Measurements from ENCODE around the gene ALK.

The ALK gene

DNA sequence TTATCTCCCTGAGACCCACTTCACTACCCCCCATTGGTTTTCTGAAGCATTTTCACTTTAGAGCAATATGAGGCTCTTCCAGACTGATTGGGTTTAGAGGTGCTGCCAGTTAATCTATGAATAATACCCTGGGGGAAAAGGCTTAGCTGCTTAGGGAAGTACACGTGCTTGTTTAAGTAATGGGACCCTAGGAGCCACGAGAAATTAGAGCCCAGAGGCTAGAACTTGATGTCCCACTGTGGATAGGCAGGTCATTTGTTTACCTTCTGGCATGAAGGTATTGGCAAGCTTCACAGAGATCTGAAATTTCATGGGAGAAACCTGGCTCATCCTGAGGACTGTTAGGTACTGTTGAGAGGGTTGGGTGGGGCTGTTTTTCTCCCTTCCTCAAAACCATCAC is 746.4 kb downstream of the ALK start:
- DNase-seq: no peak

DNA sequence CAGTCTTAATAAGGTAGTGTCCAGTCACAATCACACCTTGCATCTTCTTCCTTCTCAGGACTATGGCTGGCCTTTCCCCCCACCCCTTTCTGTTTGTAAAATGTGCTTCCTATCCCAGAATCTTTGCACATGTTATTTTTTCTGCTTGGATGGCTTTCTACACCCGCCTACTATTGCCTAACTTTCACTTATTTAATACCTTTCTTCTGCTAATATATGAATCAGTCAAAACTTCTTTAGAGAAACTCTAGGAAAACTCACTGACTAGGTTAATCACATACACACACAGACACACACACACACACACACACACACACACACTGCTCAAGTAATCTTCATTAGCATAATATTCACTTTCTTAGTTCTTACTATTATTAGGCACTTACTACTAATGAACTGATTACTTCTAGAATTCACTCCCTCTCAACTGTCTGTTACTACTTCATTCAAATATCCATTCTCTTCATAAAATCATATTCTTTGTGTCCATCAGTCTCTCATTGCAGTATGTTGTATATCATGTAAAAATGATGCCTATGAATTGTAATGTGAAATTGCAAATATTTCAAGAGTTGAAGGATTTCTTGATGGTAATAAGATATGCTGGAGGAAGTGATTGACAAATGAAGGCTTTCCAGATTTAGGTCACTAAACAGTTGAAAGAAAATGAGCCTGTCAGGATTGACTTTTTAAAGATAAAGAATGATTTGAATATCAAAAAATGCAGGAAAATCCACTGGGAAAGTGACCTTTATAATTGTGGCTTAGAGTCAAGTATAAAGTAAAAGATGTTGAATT is 754.9 kb downstream of the ALK start:
- DNase-seq: no peak

DNA sequence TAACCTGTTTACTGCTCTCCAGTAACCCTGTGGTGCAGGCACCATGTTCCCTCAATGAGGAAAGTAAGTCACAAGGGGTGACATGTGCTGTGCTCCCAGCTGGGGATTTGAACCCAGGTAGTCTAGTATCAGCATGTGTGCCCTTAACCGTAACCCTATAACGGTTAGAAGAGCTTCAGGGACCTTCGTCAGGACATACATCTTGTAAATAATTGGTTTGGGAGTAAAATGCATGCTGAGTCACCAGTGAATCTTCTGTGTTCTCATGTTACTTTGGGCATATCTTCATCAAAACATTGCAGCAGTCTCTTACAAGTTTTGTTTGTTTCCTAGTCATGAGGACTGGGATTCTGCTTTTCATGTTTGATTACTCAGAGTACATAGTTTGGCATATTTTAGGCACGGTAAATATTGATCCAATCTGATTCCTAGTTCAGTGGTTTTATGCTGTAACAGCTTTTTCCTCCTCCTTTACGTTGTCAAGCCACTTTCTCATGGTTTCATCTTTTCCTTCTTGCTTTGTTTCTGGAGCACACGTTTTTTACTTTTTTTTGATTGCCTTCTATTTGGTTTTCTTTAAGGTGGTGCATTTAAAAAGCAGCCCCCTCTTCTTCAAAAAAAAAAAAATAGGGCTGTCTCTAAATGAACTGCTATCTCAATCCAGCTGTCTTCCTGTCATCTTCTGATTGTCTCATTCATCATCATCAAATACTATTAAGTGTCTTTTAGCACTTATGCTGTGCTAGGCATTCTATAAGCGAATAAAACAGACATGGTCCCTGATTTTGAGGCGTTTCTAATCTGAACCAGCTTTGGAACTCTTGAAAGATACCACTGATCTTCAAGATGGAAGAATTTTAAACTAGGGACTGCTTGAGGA is 755.8 kb downstream of the ALK start:
- no peak for DNase-seq

DNA sequence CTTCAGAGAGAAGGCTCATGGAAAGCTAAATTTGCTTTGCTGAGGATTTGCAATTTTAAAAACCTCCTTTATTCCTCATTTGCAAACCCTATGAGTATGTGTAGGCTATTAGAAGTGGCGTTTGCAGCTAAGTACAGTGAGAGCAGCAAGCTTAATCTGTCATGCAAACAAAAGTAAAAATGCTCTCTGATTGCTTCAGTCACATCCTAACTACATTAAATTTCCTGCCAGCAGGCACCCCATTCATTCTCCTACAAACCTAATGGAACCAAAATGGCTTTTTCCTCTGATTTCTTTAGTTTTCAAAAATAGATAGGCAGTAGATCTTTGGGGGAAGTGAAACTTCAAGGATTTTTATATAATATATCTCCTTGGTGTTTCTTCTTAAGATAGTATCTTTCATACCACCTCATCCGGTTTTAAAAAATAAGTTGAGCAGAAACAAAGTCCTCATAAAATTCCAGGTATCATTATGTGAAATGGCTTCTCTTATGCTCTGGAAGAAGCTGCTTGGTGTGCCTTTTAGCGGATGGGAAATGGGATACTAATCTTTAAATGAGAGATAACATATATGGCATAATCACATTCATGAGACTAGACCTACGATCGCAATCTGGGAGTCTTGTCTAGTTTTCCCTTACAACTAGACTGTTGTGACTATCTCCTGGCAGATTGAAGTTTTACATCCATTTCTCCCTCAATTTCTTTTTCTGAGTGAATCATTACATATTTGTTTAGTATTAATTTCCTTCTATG is 757.1 kb downstream of the ALK start:
- no peak for DNase-seq

DNA sequence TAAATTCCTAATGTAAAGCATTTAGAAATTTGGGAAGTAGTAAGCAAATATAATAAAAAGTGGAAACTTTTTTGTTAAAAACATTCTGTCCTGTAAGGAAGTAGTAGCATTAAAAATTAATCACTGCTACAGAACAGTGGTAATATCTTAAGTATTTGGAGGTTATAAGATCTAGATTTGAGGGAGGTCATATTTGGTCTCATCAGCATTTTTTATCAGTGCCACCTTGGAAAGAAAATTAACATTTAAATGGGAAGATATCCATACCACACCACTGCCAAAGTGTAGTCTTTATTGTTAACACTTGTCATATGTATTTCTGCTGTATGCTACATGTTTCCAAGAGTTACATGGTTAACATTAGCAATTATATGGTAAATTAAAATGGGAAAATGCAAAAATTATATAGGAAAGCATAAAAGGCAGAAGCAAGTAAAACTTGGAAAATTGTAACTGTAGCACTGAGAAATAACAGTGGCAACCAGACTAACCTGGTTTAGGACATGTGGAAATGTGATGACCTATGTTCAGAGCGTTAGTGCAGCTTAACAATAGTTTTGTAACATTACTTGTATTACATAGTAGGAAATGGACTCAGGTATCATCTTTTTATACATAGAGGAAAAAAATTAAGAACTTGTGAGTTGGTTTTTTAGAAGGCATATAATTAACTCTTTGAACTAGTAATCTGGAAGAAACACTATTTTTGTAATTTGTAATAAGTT is 759.0 kb downstream of the ALK start:
- DNase-seq: no peak

DNA sequence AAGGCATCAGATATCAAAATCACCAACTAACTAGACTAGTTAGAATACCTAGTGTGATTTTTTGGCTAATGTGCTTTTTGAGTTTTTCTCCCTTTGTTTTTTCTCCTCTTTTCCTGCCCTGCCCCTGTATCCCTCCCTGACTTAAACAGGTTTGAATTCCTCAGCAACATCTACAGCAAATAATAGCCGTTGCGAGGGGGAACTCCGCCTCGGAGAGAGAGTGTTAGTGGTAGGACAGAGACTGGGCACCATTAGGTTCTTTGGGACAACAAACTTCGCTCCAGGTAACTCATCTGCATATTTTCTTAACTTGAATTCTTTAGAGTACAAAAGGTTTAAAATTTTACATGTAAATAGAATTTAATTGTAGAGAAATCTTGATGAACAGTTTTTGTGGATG is 761.2 kb downstream of the ALK start:
- DNase-seq: no peak

DNA sequence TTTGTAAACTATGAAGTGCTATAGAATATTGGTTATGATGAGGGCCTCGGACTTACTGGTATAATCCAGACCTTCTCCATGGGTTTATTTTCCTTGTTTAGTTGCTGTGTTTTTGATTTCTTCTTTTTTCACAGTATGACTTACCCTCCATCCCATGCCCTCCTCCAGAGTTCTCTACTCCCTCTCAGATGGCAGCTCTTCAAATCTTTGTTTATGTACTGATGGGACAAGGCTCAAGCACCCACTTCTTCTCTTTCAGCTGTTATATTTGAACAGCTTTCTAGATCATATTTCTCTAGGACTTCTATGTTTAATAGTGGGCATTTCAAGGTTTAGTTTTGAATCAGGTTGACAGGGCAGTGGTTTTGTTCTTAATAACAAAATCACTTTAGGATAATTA is 762.3 kb downstream of the ALK start:
- no peak for DNase-seq

DNA sequence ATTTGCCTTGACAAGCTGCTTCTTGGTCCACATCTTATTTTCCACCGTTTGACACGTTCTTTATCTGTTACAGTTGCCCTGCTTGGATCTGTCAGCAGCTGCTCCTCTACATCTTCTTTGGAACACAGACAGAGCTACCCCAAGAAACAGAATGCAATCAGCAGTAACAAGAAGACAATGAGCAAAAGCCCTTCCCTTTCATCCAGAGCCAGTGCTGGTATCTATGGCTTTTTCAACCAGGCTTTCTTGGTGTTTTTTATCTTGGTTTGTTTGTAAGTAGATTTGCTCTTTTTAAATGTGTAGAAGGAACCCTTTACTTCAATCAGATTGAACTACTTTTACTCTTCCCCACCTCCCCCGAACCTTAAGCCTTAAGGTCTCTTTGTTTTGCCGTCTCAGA is 764.3 kb downstream of the ALK start:
- DNase-seq: no peak

DNA sequence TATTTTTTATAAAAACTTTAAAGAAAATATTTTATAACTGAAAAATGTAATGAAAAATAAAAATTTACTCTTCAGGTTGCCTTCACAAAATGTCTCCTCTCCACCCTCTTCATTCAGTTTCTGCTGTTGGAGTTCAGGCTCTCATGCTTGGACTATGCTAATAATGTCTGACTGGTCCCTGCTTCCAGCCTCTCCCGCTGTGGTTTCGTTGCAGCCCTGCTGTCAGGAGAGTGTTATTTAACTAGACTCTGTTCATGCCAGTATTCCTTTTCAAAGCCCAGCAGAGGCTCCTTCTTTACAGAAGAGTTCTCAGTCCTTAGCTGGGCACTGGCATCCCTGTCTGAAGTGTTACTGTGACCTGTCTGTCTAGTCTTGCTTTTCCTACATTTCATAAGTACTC is 765.8 kb downstream of the ALK start:
- DNase-seq: no peak

DNA sequence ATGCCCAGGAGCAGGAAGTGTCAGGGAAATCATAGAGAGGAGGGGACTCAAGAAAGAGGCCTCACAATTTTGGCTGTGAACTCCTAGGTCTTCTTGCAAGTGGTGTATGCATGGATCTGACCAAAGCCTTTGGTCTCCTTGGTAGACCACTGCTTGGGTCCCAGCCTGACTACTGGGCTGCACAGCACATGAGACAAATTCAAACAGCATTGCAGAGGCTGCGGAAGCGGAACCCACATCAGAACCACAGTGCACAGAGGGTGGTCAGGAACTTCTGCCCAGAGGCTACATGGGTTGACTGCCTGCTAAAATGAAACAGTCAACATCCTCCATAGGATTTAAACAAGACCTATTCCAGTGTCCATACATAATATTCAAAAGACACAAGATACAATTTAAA is 766.8 kb downstream of the ALK start:
- no peak for DNase-seq

DNA sequence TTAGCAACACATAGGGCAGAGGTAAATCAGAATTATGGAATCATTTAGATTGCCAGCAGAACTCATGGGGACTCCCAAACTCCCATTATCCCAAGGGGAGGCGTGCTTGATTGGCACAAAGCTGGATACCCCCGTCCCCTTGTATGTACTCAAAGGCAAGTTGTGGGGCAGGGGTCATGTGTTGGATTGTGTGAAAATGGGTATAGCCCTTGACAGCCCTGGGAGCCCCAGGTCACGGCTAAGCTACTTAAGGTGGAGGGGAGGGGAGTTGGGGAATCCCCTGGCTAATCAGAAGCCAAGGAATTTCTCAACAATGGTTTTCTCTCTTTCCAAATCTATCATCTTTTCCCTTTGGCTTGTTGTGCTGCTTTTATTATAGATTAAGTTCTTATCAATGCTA is 773.4 kb downstream of the ALK start:
- DNase-seq: no peak

DNA sequence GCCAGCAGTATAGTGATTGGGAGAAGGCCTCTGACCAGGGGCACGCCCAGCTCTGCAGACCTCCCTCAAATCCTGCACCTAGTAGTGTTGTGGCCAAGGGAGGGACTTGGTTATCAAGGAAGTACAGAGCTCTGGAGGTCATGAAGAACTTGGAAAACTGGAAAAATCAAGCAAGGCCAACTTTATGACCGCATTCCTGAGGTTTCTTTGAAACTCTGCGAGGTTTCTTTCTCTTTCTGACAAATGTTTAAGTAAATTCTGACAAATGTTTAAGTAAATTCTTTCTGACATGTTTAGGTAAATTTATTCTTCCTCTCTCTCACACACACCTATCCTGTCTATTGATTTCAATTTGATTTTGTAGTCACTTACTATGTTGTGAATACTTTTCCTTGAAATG is 775.2 kb downstream of the ALK start:
- DNase-seq: no peak

DNA sequence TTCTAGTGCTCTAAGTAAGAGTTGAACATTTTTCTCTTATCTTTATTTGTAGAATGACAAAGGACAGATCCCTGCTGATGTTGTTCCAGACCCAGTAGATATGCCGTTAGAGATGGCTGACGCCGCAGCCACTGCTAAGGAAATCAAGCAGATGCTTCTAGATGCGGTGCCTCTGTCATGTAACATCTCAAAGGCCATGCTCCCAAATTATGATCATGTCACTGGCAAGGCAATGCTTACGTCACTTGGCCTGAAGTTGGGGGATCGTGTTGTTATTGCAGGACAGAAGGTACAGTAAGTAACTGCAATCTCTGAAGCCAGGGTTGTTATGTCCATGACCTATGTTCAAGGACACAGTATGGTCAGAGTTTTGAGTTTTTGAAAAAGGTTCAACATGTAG is 777.7 kb downstream of the ALK start:
- DNase-seq: no peak

Data from NCI-H1436 treated with DMSO at 0.1 percent for 48 hours (cell line).